Endothelial cell of umbilical vein (primary cell): Measurements from ENCODE around the gene ZCCHC9. TPM values are rescaled to one million over a fixed set of nuclear protein-coding genes. Genes with fewer than 3 reads are reported as not detected.

Source experiments
- BruUV-seq: library from RNA; stranded (reverse); fragments of 400-500 nt; replicated peaks from 2 replicates; lab custom pipeline; 2021; lab: Mats Ljungman, UMichigan
- CTCF ChIA-PET: fragments of 300-600, 350-600 bp; sonication (Branson Sonifier 250); formaldehyde crosslinking; loops from one replicate; lab custom pipeline; 2021; ENCODE audit warnings: antibody characterized with exemption, inconsistent platforms; lab: Charles Lee
- POLR2A ChIA-PET: fragments of 300-600, 350-600 bp; sonication (Branson Sonifier 250); formaldehyde crosslinking; loops from one replicate; lab custom pipeline; 2021; ENCODE audit warnings: antibody characterized with exemption, inconsistent platforms; lab: Charles Lee
- DNase-seq: peaks from one replicate; pipeline ENCODE4 v3.0.0-alpha.2; 2011; ENCODE audit warnings: low read depth, low spot score
- FAIRE-seq: peaks from 2 replicates; lab custom pipeline; 2011; peaks lifted over from hg19 to GRCh38; lab: Jason Lieb, UNC
- H2AFZ ChIP-seq: 2 replicates; pipeline ENCODE4 v1.6.0; 2012; ENCODE audit warnings: low read depth, low read length, control low read depth, inconsistent platforms
- H3K27ac ChIP-seq: 2 replicates; pipeline ENCODE4 v1.5.1; 2011; ENCODE audit warnings: low read depth, mild to moderate bottlenecking, control low read depth, low read length, moderate library complexity; ENCODE audit not compliant: insufficient read depth
- H3K27me3 ChIP-seq, 2 experiments: 2 replicates each; pipeline versions ENCODE4 v1.6.0 to v1.6.1; 2011; ENCODE audit warnings: low read length in 2 of 2, mixed read lengths in 1 of 2; ENCODE audit not compliant: control insufficient read depth in 2 of 2, insufficient read depth in 2 of 2
- H3K36me3 ChIP-seq, 2 experiments: 2 replicates in 1 of 2; 3 replicates in 1 of 2; pipeline ENCODE4 v1.5.1; 2011; ENCODE audit warnings: low read length in 2 of 2, mild to moderate bottlenecking in 1 of 2, moderate library complexity in 1 of 2; ENCODE audit not compliant: control insufficient read depth in 2 of 2, insufficient read depth in 2 of 2; ENCODE audit errors: extremely low read depth in 1 of 2
- H3K4me1 ChIP-seq: 3 replicates; pipeline ENCODE4 v1.5.1; 2011; ENCODE audit warnings: mild to moderate bottlenecking, low read length; ENCODE audit not compliant: control insufficient read depth, insufficient read depth; ENCODE audit errors: extremely low read depth
- H3K4me2 ChIP-seq: 2 replicates; pipeline ENCODE4 v1.6.1; 2011; ENCODE audit warnings: low read length, control low read depth, mixed read lengths; ENCODE audit not compliant: insufficient read depth
- H3K4me3 ChIP-seq, 3 experiments: fragments of 200-600 bp in 1 of 3; sonication (generic), shearing (Covaris generic) in 1 of 3; replicated peaks in 1 of 3; 2 replicates each; pipeline ENCODE4 v1.5.1; 2011 to 2016; ENCODE audit warnings: control low read depth in 3 of 3, low read length in 3 of 3, mild to moderate bottlenecking in 2 of 3, inconsistent platforms in 1 of 3, low read depth in 1 of 3, moderate library complexity in 1 of 3; ENCODE audit not compliant: insufficient read depth in 1 of 3
- H3K79me2 ChIP-seq: 2 replicates; pipeline ENCODE4 v1.6.0; 2012; ENCODE audit warnings: low read length, inconsistent platforms; ENCODE audit not compliant: control insufficient read depth, insufficient read depth
- H3K9ac ChIP-seq: replicated peaks from 2 replicates; pipeline ENCODE3; 2011; ENCODE audit warnings: low read length, control low read depth; ENCODE audit not compliant: insufficient read depth; ENCODE audit errors: extremely low read depth
- H3K9me1 ChIP-seq: replicated peaks from 3 replicates; pipeline ENCODE4 v1.6.0; 2011; ENCODE audit warnings: mild to moderate bottlenecking, low read length; ENCODE audit not compliant: control insufficient read depth, insufficient read depth; ENCODE audit errors: extremely low read depth
- H3K9me3 ChIP-seq: replicated peaks from 2 replicates; pipeline ENCODE4 v1.5.1; 2012; ENCODE audit warnings: low read length, inconsistent platforms; ENCODE audit not compliant: control insufficient read depth, insufficient read depth
- H4K20me1 ChIP-seq: replicated peaks from 2 replicates; pipeline ENCODE3; 2011; ENCODE audit warnings: mild to moderate bottlenecking, low read length; ENCODE audit not compliant: control insufficient read depth, insufficient read depth; ENCODE audit errors: extremely low read depth
- EZH2 ChIP-seq: IDR thresholded peaks from 2 replicates; pipeline ENCODE4 v1.6.1; 2012; ENCODE audit warnings: borderline replicate concordance, low read depth, mild to moderate bottlenecking, moderate library complexity, low read length, inconsistent platforms; ENCODE audit not compliant: severe bottlenecking
- FOS ChIP-seq: IDR thresholded peaks from 2 replicates; pipeline ENCODE4 v1.6.1; 2011; ENCODE audit warnings: mild to moderate bottlenecking, low read length, moderate library complexity, borderline replicate concordance; ENCODE audit not compliant: insufficient read depth
- GATA2 ChIP-seq: IDR thresholded peaks from 2 replicates; pipeline ENCODE4 v1.7.0; 2011; ENCODE audit warnings: low read depth, mild to moderate bottlenecking, moderate library complexity, mixed read lengths, low read length; ENCODE audit not compliant: insufficient read length, insufficient read depth
- JUN ChIP-seq: IDR thresholded peaks from 2 replicates; pipeline ENCODE4 v1.6.1; 2011; ENCODE audit warnings: borderline replicate concordance, low read depth; ENCODE audit not compliant: insufficient read length, insufficient read depth
- MYC ChIP-seq: IDR thresholded peaks from one replicate; pipeline ENCODE4 v1.6.1; 2011; ENCODE audit warnings: mild to moderate bottlenecking, low read depth, low read length
- POLR2A ChIP-seq: IDR thresholded peaks from 2 replicates; pipeline ENCODE4 v1.6.1; 2012; ENCODE audit warnings: low read depth, mild to moderate bottlenecking, control low read depth, low read length
- POLR2AphosphoS5 ChIP-seq: IDR thresholded peaks from 2 replicates; pipeline ENCODE4 v1.6.1; 2012; ENCODE audit warnings: low read depth, mild to moderate bottlenecking, control low read depth, low read length, moderate library complexity; ENCODE audit not compliant: insufficient read depth
- dilution Hi-C: fragments of 300-500 bp; cut with MboI; formaldehyde crosslinking; loops from one replicate; pipeline ENCODE4 v1.15.0; 2019; ENCODE audit warnings: low sequenced_read_pairs; ENCODE audit not compliant: extremely low pct_ligation_motif_present
- intact Hi-C: fragments of 100-400 bp; cut with micrococcal nuclease; formaldehyde crosslinking; loops from one replicate; pipeline ENCODE4 v1.10.0; 2022
- polyA plus RNA-seq, 4 experiments: library from polyadenylated mRNA; depleted of rRNA in 3 of 4; stranded (reverse) in 3 of 4; unstranded in 1 of 4; fragments of >200 nt; gene quantifications; 2 replicates each; pipeline versions ENCODE4 v1.2.1 to v1.2.3, GENCODE V29; 2011 to 2012; ENCODE audit warnings: missing spikeins in 1 of 4
- total RNA-seq: library from RNA; stranded (reverse); gene quantifications from 2 replicates; pipeline ENCODE4 v1.2.3, GENCODE V29; 2021
- TF ChIP-seq, protein P1 (sequence below): IDR thresholded peaks from 2 replicates; pipeline ENCODE4 v1.6.1; 2011; ENCODE audit not compliant: insufficient read depth, insufficient read length
- TF ChIP-seq, protein P2 (sequence below), 2 donors: IDR thresholded peaks; 1 replicate in 1 of 2; 2 replicates in 1 of 2; pipeline ENCODE4 v1.5.1; 2011; ENCODE audit warnings: low read length in 2 of 2, mild to moderate bottlenecking in 2 of 2, moderate library complexity in 2 of 2, control low read depth in 1 of 2, inconsistent platforms in 1 of 2, low read depth in 1 of 2; ENCODE audit not compliant: insufficient read depth in 1 of 2; ENCODE audit errors: extremely low read depth in 1 of 2

Gene ZCCHC9
- total and polyA plus RNA-seq, 2 donors (not counting 3 experiments of a cell fraction or from before 2014, with no cell fraction given): 6.8 to 23.9 TPM

DNA sequence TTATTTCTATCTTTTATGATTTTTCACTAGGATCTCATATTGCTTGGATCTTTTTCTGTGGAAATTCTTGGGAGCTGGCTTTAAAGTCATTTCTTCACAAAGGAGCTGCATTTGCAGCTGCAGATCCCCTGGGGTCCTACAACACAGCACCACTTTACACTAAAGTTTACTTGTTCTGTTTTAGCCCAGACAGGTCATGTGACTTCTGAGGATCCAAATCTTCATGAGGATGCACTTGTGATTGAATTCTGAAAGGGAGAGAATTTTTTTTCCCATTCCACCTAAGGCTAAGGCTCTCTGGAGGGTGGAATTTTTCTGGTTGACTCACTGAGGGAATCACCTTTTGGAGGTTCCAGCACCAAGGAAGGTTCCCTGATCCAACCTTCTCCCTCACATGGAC is 49.1 kb downstream of the ZCCHC9 start:
- no peak for FAIRE-seq
- BruUV-seq: no TSS peak
- POLR2A ChIA-PET: no interaction called here

More for the DNA sequence above, 49.1 kb downstream of the ZCCHC9 start:
- no peaks in the 10 kb centered on the region for H3K9me1 ChIP-seq
- H3K4me3 ChIP-seq: no peak overlapping the region
- no peaks in the 10 kb centered on the region for H3K27me3 ChIP-seq
- no peaks in the 10 kb centered on the region for H3K79me2 ChIP-seq
- TF ChIP-seq JUN: no peak
- no peak for TF ChIP-seq POLR2A
- no peak for TF ChIP-seq MYC
- no peak for TF ChIP-seq GATA2
- TF ChIP-seq, protein P1, sequence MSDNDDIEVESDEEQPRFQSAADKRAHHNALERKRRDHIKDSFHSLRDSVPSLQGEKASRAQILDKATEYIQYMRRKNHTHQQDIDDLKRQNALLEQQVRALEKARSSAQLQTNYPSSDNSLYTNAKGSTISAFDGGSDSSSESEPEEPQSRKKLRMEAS: no peak
- TF ChIP-seq POLR2AphosphoS5: no peak
- TF ChIP-seq, protein P2, sequence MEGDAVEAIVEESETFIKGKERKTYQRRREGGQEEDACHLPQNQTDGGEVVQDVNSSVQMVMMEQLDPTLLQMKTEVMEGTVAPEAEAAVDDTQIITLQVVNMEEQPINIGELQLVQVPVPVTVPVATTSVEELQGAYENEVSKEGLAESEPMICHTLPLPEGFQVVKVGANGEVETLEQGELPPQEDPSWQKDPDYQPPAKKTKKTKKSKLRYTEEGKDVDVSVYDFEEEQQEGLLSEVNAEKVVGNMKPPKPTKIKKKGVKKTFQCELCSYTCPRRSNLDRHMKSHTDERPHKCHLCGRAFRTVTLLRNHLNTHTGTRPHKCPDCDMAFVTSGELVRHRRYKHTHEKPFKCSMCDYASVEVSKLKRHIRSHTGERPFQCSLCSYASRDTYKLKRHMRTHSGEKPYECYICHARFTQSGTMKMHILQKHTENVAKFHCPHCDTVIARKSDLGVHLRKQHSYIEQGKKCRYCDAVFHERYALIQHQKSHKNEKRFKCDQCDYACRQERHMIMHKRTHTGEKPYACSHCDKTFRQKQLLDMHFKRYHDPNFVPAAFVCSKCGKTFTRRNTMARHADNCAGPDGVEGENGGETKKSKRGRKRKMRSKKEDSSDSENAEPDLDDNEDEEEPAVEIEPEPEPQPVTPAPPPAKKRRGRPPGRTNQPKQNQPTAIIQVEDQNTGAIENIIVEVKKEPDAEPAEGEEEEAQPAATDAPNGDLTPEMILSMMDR (IDR thresholded peaks at IDR 0.05; ENCODE audit: extremely low read depth in 1 of 2, insufficient read depth in 1 of 2, low read depth in 1 of 2, low read length in 2 of 2): no peak
- no peak for TF ChIP-seq FOS
- TF ChIP-seq EZH2: no peak
- H4K20me1 ChIP-seq: no peaks in the 10 kb centered on the region
- no peak overlapping the region for H2AFZ ChIP-seq
- no peaks in the 10 kb centered on the region for H3K4me1 ChIP-seq
- no peak overlapping the region for H3K27ac ChIP-seq
- no peaks in the 10 kb centered on the region for H3K9me3 ChIP-seq
- intact Hi-C loops: no loop called here
- dilution Hi-C loops: no loop called here
- no peak overlapping the region for H3K4me2 ChIP-seq
- H3K36me3 ChIP-seq: no peaks in the 10 kb centered on the region
- CTCF ChIA-PET: no interaction called here
- no peak for DNase-seq
- no peak overlapping the region for H3K9ac ChIP-seq
